GM18870 (cell line): ENCODE measurements around the gene PCDHGA8.
"Not testable (repeated sequence)": the region's sequence is repeated elsewhere in the genome, so short reads cannot be mapped to it uniquely, and the experiment has no call there.

ENCODE experiments used
- ATAC-seq: cut with Tn5 transposase; IDR thresholded peaks from one replicate; pipeline ENCODE4 v1.9.1; 2021; ENCODE audit warnings: moderate library complexity; ENCODE audit not compliant: unreplicated experiment

The PCDHGA8 gene

DNA sequence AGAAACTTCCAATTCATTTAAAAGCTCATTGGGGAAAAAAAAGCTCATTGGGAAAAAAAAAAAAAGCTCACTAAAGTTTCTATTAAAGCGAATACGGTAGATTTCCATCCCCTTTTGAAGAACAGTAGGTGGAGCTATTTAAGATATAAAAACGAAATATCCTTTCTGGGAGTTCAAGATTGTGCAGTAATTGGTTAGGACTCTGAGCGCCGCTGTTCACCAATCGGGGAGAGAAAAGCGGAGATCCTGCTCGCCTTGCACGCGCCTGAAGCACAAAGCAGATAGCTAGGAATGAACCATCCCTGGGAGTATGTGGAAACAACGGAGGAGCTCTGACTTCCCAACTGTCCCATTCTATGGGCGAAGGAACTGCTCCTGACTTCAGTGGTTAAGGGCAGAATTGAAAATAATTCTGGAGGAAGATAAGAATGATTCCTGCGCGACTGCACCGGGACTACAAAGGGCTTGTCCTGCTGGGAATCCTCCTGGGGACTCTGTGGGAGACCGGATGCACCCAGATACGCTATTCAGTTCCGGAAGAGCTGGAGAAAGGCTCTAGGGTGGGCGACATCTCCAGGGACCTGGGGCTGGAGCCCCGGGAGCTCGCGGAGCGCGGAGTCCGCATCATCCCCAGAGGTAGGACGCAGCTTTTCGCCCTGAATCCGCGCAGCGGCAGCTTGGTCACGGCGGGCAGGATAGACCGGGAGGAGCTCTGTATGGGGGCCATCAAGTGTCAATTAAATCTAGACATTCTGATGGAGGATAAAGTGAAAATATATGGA lies 38.1 kb downstream of the PCDHGA8 start, which contains the start of gene PCDHGA12:
PCDHGA12 (plus strand) TSS at position 176 of the 782 bp plus-strand sequence; CDS start at position 429, 253 bp downstream.
- ATAC-seq, result peak; percentile 93

DNA sequence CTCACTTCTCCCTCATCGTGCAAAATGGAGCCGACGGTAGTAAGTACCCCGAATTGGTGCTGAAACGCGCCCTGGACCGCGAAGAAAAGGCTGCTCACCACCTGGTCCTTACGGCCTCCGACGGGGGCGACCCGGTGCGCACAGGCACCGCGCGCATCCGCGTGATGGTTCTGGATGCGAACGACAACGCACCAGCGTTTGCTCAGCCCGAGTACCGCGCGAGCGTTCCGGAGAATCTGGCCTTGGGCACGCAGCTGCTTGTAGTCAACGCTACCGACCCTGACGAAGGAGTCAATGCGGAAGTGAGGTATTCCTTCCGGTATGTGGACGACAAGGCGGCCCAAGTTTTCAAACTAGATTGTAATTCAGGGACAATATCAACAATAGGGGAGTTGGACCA lies 38.9 kb downstream of the PCDHGA8 start:
- ATAC-seq, result no peak

DNA sequence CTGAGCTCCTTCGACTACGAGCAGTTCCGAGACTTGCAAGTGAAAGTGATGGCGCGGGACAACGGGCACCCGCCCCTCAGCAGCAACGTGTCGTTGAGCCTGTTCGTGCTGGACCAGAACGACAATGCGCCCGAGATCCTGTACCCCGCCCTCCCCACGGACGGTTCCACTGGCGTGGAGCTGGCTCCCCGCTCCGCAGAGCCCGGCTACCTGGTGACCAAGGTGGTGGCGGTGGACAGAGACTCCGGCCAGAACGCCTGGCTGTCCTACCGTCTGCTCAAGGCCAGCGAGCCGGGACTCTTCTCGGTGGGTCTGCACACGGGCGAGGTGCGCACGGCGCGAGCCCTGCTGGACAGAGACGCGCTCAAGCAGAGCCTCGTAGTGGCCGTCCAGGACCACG lies 39.9 kb downstream of the PCDHGA8 start:
- ATAC-seq, result not testable (repeated sequence)

DNA sequence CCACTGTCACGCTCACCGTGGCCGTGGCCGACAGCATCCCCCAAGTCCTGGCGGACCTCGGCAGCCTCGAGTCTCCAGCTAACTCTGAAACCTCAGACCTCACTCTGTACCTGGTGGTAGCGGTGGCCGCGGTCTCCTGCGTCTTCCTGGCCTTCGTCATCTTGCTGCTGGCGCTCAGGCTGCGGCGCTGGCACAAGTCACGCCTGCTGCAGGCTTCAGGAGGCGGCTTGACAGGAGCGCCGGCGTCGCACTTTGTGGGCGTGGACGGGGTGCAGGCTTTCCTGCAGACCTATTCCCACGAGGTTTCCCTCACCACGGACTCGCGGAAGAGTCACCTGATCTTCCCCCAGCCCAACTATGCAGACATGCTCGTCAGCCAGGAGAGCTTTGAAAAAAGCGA lies 40.3 kb downstream of the PCDHGA8 start:
- ATAC-seq, result not testable (repeated sequence)

DNA sequence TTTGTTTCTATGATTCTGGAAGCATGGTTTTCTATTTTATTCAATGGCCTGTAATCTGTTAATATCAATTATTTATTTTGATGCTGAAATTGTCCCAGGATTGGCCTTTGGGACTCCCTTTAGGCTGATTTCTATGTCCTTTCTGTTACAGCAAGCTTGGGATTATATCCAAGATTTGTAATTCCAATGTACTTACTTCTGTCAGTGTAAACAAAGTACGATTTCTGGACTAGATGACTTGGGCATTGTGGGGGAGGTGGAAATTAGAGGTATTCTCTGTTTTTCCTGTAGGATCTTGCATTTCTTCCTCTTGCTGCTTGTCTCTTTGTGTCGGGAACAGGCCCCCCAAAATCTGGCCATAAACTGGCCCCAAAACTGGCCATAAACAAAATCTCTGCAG lies 41.6 kb downstream of the PCDHGA8 start:
- ATAC-seq, result no peak

DNA sequence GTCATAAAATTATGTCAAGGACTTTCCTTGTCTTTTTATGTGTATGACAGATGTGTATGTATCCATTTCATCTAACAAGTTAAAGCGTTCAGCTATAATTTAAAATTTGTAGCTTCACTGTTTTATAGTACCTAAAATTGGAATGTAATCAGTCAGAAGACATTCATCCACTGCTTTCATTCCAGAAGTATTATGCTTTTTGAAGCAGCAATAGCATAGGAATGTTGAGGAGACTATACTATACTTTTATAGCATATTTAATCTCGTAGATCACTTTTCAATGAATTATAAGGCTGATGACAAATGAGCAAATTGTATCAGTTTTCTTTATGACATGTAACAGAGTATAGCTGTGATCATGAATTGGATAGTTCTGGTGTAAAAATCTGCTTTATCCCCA lies 44.8 kb downstream of the PCDHGA8 start:
- ATAC-seq, result no peak

DNA sequence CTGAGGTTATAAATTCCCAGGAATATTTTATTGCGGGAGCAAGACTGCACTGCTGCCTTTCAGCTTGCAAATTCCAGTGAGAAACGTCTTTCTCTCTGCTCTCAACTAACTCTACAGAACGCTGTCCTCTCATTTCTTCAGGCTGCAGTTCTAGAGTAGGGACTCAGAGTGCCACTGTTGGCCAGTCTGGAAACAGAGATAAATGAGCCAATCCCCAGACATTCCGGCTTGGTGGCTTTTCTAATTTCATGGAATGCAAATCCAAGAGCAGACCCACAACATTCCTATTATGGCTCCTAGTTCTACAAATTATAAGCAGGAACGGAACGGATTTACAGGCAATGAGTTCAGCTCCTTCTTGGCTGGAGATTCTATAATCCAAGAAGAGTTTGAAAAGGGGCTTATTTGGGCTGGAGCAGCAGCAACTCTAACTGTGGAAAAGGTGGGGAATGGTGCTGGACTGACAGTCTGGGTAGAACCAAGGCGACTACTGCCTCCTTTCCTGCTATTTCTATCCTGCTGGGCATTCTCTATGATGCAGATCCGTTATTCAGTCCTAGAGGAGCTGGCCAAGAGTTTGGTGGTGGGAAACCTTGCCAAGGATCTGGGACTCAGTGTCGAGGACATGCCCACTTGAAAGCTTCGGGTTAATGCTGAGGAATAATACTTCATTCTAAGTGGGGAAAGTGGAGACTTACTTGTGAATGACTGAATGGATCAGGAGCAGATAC lies 47.1 kb downstream of the PCDHGA8 start:
- ATAC-seq, result no peak

DNA sequence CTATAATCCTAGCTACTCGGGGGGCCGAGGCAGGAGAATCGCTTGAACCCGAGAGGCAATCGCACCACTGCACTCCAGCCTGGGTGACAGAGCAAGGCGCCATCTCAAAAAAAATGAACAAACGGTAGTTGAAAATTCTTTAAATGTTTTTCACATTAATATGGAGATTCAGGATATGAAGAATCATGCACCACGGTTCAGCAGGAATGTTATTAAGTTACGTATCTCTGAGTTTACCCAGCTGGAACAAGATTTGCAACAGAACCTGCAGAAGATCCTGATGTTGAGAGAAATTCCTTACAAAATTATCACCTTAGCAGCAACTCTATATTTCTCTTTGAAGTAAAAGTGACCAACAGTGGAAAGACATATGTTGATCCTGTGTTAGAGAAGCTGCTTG lies 47.9 kb downstream of the PCDHGA8 start:
- ATAC-seq, result no peak

DNA sequence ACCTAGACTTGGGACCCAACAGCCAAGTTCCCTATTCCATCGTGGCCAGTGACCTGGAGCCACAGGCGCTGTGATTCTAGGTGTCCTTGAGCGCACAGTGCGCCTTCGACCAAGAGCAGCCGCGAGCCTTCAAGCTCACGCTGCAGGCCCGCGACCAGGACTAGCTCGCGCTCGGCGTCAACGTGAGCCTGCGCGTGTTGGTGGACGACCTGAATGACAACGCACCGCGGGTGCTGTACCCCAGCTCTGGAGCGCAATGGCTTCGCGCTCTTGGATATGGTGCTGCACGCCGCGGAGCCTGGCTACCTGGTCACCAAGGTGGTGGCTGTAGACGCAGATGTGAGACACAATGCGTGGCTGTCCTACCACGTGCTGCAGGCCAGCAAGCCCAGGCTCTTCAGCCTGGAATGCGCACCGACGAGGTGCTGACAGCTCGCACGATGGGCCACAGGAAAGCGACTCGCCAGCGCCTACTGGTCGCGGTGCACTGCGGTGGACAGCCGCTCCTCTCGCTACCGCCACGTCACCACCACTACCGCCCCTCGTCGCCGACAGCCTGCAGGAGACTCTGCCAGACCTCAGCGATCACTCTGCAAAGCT lies 49.2 kb downstream of the PCDHGA8 start:
- ATAC-seq, result no peak
